Activated CD8-positive, alpha-beta T cell treated with anti-CD3 and anti-CD28 coated beads, Interleukin-2, amount 10 ng/mL, durations not matched to agents 7 days and 5 days (primary cell): Measurements from ENCODE around the gene PLA2G2D. TPM values are rescaled to one million over a fixed set of nuclear protein-coding genes. Genes with fewer than 3 reads are reported as not detected.

Experiments
- ATAC-seq: fragments of 150-1000 bp; cut with Tn5 transposase; one replicate; pipeline ENCODE4 v1.10.0; 2021; ENCODE audit warnings: moderate library complexity
- CTCF ChIA-PET: fragments of 350-600 bp; sonication (Branson Sonifier 250); formaldehyde crosslinking; loops from one replicate; lab custom pipeline; 2021; ENCODE audit warnings: antibody characterized with exemption; lab: Charles Lee
- POLR2A ChIA-PET: fragments of 350-600 bp; sonication (Branson Sonifier 250); formaldehyde crosslinking; loops from one replicate; lab custom pipeline; 2021; ENCODE audit warnings: antibody characterized with exemption; lab: Charles Lee
- DNase-seq: peaks from one replicate; pipeline ENCODE4 v3.0.0-alpha.2; 2020
- H3K27ac Mint-ChIP-seq: one replicate; pipeline ENCODE4 v1.8.0; 2021; ENCODE audit warnings: mild to moderate bottlenecking, mixed read lengths
- H3K27me3 Mint-ChIP-seq: one replicate; pipeline ENCODE4 v1.8.0; 2021; ENCODE audit warnings: low read depth, mixed read lengths
- H3K36me3 Mint-ChIP-seq: one replicate; pipeline ENCODE4 v1.8.0; 2021; ENCODE audit warnings: low read depth, mixed read lengths
- H3K4me1 Mint-ChIP-seq: one replicate; pipeline ENCODE4 v1.8.0; 2021; ENCODE audit warnings: low read depth, mixed read lengths
- H3K4me3 Mint-ChIP-seq: one replicate; pipeline ENCODE4 v1.8.0; 2021; ENCODE audit warnings: mild to moderate bottlenecking, mixed read lengths
- H3K9me3 Mint-ChIP-seq: one replicate; pipeline ENCODE4 v1.8.0; 2022; ENCODE audit warnings: mixed read lengths; ENCODE audit not compliant: insufficient read depth
- total RNA-seq, 2 experiments: library from RNA; stranded (reverse); gene quantifications; one replicate each; pipeline ENCODE4 v1.2.3, GENCODE V29; 2021

PLA2G2D gene, protein sequence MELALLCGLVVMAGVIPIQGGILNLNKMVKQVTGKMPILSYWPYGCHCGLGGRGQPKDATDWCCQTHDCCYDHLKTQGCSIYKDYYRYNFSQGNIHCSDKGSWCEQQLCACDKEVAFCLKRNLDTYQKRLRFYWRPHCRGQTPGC
- not detected for total RNA-seq

DNA sequence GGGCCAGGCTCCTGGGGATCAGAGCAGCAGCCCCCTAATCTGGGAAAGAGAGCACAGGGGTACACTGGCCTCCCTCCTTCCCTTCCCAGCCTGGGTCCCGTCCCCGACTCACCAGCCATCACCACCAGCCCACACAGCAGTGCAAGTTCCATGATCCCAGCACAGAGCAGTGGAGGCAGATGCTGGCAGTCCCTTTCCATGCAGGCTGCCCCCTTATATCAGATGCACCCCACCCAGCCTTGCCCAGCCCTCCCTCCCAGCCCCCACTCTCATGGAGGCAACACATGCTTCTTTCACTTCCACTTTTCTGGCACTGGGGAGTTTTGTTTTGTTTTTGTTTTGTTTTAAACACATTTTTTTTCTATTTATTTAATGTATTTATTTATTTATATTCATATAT, at the start of gene PLA2G2D:
Gene PLA2G2D (minus strand): TSS at position 190 of the 400 bp plus-strand sequence. CDS start 38 bp downstream, at position 152.
- Mint-ChIP-seq H3K27ac (no peak within 1 kb of the TSS), H3K36me3 (no peaks in the 10 kb centered on the region), H3K4me1 (no peaks in the 10 kb centered on the region), H3K9me3 (no peaks in the 10 kb centered on the region), H3K27me3 (peaks cover 11% of the 10 kb centered on the region), H3K4me3 (no peak within 1 kb of the TSS)
- DNase-seq (no peak), ATAC-seq (no peak)
- CTCF ChIA-PET = no interaction called here
- POLR2A ChIA-PET = no interaction called here

DNA sequence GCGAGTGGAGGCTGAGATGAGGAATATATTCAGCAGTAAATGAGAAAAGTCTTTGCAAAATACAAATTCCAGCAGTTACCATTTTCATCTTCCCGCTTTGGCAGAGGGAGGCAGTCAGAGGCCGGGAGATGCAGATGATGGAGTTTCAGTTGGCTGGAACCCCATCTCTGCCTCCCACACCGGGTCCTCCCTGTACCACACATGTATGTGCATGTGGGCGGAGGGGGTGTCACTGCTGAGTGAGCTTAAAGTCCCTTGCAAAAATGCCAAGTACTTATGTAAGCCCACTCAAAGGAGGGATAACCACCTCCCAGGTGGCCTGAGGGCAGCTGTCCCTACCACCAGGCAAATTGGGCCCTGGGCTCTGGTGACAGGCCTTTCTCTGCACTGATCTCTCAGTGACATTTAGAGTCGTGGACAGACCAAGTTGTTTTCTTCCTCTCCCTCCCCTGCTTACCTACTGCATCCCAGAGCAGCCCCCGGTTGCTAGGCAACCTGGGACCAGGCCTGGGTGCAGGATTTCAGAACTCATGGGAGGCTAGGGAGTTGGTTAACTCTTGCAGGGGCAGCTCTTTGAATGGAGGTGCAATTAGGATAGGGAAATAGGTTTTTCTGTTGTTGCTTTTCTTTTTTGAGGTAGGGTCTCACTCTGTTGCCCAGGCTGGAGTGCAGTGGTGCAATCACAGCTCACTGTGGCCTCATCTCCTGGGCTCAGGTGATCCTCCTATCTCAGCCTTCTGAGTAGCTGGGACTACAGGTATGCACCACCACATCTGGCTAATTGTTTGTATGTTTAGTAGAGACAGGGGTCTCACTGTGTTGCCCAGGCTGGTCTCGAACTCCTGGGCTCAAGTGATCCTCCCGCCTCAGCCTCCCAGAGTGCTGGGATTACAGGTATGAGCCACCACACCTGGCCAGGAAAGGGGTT, 49.5 kb upstream of the PLA2G2D start:
- peaks cover 12% of the 10 kb centered on the region for H3K27me3 Mint-ChIP-seq
- H3K4me3 Mint-ChIP-seq = no peak overlapping the region
- H3K9me3 Mint-ChIP-seq = no peaks in the 10 kb centered on the region
- no peak overlapping the region for H3K27ac Mint-ChIP-seq
- no peaks in the 10 kb centered on the region for H3K36me3 Mint-ChIP-seq
- CTCF ChIA-PET = interaction anchor here (1.1 to 1.7 kb wide), 5 partner anchors 13 to 44 kb away, joined by 3 to 4 read pairs (median 3); no protein-coding TSS in a partner anchor
- POLR2A ChIA-PET = interaction anchor here (0.6 kb wide), 1 partner anchor 489 kb away, joined by 4 read pairs; no protein-coding TSS in a partner anchor
- ATAC-seq (no peak), DNase-seq (no peak)
- H3K4me1 Mint-ChIP-seq = peaks cover 11% of the 10 kb centered on the region

DNA sequence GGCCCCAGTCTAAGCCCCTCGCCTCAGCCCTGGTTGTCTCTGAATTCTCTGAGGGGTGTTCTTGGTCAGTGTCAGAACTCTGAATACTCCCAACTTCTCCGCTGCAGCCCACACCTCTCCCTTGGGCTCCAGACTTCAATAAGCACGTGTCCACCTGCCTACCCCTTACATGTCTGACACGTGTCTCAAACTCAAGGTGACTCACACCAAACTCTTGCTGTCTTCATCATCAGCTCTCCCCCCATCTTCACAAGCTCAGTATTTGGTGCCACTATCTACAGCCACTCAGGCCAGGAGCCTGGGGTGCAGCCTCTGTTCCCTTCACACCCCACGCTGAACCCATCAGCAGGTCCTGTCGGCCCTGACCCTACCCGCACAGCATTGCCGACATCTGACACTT, 47.8 kb upstream of the PLA2G2D start:
- H3K4me3 Mint-ChIP-seq = no peak overlapping the region
- H3K36me3 Mint-ChIP-seq = peaks cover 5% of the 10 kb centered on the region
- peaks cover 5% of the 10 kb centered on the region for H3K9me3 Mint-ChIP-seq
- CTCF ChIA-PET = interaction anchor here (0.6 to 5.3 kb wide), 4 partner anchors 27 to 328 kb away, joined by 3 to 61 read pairs (median 5); no protein-coding TSS in a partner anchor
- peaks cover 12% of the 10 kb centered on the region for H3K27me3 Mint-ChIP-seq
- H3K27ac Mint-ChIP-seq = no peak overlapping the region
- ATAC-seq (no peak), DNase-seq (no peak)
- H3K4me1 Mint-ChIP-seq = peaks cover 8% of the 10 kb centered on the region
- POLR2A ChIA-PET = interaction anchor here (2.0 kb wide), 1 partner anchor 11 kb away, joined by 6 read pairs; no protein-coding TSS in a partner anchor

DNA sequence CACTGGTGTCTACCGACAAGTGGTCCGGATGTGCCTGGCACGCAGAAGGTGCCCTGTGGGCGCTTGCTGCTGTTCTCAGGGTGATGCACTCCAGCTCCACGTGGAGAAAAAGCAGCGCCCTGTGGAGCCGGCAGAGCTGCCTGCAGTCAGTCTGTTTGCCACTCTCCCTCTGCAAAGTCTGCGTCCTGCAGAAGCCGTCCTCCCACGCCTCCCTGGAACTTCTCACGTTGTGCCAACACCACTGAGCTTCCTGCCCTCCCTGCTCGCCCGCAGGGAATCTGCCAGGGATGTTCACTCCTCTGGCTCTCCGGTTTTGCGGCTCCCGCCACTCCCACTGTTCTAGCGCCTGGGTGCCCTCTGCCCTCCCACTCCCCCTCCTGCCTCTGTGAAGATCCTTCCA, 46.7 kb upstream of the PLA2G2D start:
- POLR2A ChIA-PET = interaction anchor here (1.0 to 2.0 kb wide), 2 partner anchors 13 to 21 kb away, joined by 5 to 6 read pairs; no protein-coding TSS in a partner anchor
- H3K27me3 Mint-ChIP-seq = peaks cover 12% of the 10 kb centered on the region
- peaks cover under 1% of the 10 kb centered on the region for H3K4me1 Mint-ChIP-seq
- H3K27ac Mint-ChIP-seq = no peak overlapping the region
- CTCF ChIA-PET = interaction anchor here (0.8 to 5.3 kb wide), 7 partner anchors 13 to 329 kb away, joined by 3 to 61 read pairs (median 5); no protein-coding TSS in a partner anchor
- no peak for DNase-seq
- peaks cover 12% of the 10 kb centered on the region for H3K9me3 Mint-ChIP-seq
- H3K4me3 Mint-ChIP-seq = no peak overlapping the region
- peaks cover 5% of the 10 kb centered on the region for H3K36me3 Mint-ChIP-seq
- no peak for ATAC-seq

DNA sequence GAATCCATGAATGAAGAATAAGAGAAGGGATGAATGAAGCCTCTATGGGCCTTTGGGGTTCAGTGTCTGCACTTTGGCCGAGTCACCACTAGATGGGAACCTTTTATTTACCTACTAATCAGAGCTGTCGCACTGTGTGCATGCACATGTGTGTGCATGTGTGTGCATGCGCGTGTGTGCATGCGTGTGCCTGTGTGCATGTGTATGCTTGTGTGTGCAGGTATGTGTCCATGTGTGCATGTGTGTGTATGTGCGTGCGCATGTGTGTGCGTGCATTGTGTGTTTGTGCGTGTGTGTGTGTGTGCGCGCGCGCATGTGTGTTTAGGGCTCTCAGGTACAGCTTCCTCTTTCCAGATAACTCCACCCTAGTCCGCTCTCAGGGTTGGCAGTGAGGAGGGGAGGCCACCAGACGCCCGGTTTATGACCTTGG, 46.2 kb upstream of the PLA2G2D start:
- peaks cover 14% of the 10 kb centered on the region for H3K9me3 Mint-ChIP-seq
- H3K27me3 Mint-ChIP-seq = peaks cover 12% of the 10 kb centered on the region
- ATAC-seq = no peak

DNA sequence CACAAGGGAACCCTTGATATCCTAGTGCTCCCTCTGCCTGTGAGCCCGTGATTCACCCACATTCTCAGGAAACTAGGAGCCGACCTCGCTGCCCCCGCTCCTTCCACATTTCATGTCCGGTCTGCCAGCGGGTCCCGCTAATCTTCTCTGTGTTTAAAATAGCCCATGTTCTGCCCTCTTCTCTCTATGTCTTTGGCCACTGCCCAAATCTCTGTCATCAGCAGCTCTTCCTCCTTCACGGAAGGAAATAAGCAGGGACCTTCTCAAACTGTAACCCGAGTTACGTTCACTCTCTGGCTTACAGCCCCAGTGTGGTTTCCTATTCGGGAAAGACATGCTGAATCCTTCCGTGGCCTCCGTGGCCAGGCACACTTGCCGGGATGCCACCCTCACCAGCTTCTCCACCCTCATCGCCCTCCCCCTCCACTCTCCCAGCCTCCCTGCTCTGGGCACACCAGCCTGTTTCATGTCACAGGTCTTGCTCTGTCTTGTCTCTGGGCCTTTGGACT, 45.4 kb upstream of the PLA2G2D start:
- Mint-ChIP-seq H3K36me3 (peaks cover 5% of the 10 kb centered on the region), H3K27me3 (peaks cover 12% of the 10 kb centered on the region), H3K4me3 (no peak overlapping the region), H3K27ac (no peak overlapping the region), H3K4me1 (no peaks in the 10 kb centered on the region), H3K9me3 (peaks cover 18% of the 10 kb centered on the region)
- no peak for ATAC-seq
- DNase-seq = no peak
- CTCF ChIA-PET = interaction anchor here (1.0 to 5.3 kb wide), 3 partner anchors 14 to 29 kb away, joined by 4 to 61 read pairs (median 8); no protein-coding TSS in a partner anchor
- POLR2A ChIA-PET = interaction anchor here (1.0 kb wide), 1 partner anchor 22 kb away, joined by 5 read pairs; no protein-coding TSS in a partner anchor

More for the DNA sequence above, 46.2 kb upstream of the PLA2G2D start:
- H3K27ac Mint-ChIP-seq = no peak overlapping the region
- peaks cover 5% of the 10 kb centered on the region for H3K36me3 Mint-ChIP-seq
- H3K4me3 Mint-ChIP-seq = no peak overlapping the region
- ChIA-PET CTCF (interaction anchor here (0.8 to 5.3 kb wide), 6 partner anchors 14 to 48 kb away, joined by 3 to 61 read pairs (median 5); no protein-coding TSS in a partner anchor), POLR2A (interaction anchor here (1.0 to 2.0 kb wide), 2 partner anchors 13 to 22 kb away, joined by 5 to 6 read pairs; no protein-coding TSS in a partner anchor)
- peak; percentile 30 for DNase-seq
- no peaks in the 10 kb centered on the region for H3K4me1 Mint-ChIP-seq

DNA sequence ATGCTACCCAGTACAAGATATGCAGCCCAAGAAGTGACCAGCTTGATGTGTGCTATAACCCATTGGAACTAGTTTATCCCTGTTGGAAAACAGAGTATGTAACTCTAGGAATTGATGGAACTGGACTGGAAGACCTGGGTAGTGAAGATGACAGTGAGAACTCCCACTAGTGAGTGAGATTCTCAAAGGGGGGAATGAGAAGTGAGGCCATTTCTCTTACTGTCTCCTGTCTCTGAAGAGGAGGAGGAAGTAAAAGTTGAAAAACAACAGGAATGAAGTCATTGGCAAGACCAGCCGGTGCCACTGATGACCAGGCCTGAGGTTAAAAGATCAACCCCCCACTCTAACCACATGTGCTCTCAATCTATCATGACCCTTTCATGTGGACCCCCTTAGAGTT, 40.7 kb upstream of the PLA2G2D start:
- ChIA-PET CTCF (interaction anchor here (3.6 kb wide), 1 partner anchor 35 kb away, joined by 19 read pairs; no protein-coding TSS in a partner anchor), POLR2A (interaction anchor here (0.9 kb wide), 1 partner anchor 138 kb away, joined by 4 read pairs; no protein-coding TSS in a partner anchor)
- Mint-ChIP-seq H3K27ac (no peak overlapping the region), H3K9me3 (peaks cover 18% of the 10 kb centered on the region), H3K4me3 (no peak overlapping the region), H3K36me3 (peaks cover 5% of the 10 kb centered on the region), H3K27me3 (peaks cover 4% of the 10 kb centered on the region), H3K4me1 (no peaks in the 10 kb centered on the region)
- ATAC-seq (no peak), DNase-seq (no peak)

DNA sequence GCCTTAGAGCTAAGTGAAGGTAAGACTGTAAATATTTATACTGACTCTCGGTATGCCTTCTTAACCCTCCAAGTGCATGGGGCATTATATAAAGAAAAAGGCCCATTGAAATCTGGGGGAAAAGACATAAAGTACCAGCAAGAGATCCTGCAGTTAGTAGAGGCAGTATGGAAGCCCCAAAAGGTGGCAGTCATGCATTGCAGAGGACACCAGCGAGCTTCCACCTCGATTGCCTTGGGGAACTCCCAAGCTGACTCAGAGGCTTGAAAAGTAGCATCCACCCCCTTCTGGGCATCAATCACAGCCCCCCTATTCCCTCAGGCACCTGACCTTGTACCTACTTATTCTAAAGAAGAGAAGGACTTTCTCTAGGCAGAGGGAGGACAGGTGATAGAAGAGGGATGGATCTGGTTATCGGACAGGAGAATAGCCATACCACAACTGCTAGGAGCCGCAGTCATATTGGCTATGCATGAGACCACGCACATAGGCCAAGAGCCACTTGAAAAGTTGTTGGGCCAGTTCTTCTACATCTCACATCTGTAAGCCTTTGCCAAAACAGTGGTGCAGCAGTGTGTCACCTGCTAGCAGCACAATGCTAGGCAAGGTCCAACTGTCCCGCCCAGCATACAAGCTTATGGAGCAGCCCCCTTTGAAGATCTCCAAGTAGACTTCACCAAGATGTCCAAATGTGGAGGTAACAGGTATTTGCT, 39.2 kb upstream of the PLA2G2D start:
- Mint-ChIP-seq H3K4me1 (peaks cover 13% of the 10 kb centered on the region), H3K36me3 (peaks cover 5% of the 10 kb centered on the region), H3K9me3 (peaks cover 18% of the 10 kb centered on the region), H3K4me3 (no peak overlapping the region), H3K27ac (no peak overlapping the region), H3K27me3 (no peaks in the 10 kb centered on the region)
- ChIA-PET POLR2A (no interaction called here), CTCF (interaction anchor here (3.6 kb wide), 1 partner anchor 37 kb away, joined by 19 read pairs; no protein-coding TSS in a partner anchor)
- no peak for ATAC-seq
- DNase-seq = no peak

DNA sequence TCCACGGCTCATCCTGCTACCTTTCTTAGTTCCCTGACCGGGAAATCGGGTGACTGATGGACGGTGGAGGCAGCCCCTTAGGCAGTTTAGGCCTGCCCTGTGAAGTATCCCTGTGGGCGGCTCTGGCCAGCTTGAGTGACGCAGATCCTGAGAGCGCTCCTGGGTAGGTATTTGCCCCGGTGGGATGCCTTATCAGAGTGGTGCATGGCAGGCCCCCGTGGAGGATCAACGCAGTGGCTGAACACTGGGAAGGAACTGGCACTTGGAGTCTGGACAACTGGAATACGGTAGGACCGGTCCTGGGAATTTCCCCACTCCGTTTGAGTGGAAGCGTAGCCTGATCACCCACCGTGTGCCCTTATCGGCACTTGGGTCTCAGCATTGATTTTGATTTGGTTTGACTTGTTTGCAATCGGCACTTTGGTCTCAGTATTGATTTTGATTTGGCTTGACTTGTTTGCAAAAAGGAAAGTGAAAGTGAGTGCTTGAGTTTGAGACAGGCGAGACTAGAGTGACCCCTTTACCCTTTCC, 35.0 kb upstream of the PLA2G2D start:
- ChIA-PET POLR2A (no interaction called here), CTCF (interaction anchor here (1.5 to 5.8 kb wide), 3 partner anchors 8 to 236 kb away, joined by 6 to 74 read pairs (median 17); no protein-coding TSS in a partner anchor)
- no peaks in the 10 kb centered on the region for H3K27me3 Mint-ChIP-seq
- H3K36me3 Mint-ChIP-seq = no peaks in the 10 kb centered on the region
- H3K9me3 Mint-ChIP-seq = no peaks in the 10 kb centered on the region
- H3K4me3 Mint-ChIP-seq = no peak overlapping the region
- peaks cover 19% of the 10 kb centered on the region for H3K4me1 Mint-ChIP-seq
- DNase-seq (no peak), ATAC-seq (no peak)
- peak overlapping the region; percentile 51 for H3K27ac Mint-ChIP-seq

DNA sequence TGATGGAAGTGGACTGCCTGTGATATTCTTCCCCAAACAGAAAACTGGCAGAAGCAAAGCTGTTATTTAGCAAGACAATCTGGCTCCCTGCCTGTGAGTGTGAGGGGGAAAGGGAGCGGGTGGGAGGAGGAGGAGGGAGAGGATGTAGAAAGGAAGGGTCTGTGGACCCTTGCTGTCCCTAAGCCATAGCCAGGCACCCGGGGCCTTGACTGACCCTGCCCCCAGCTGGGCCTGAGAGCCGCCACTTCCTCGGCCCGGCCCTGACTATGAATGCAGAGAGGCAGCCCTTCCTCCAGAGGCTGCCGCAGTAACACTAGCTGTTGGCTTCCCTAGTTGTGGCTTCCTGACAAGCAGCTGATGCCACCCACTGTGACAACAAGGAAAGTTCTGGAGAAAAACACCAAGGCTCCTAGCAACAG, 33.7 kb upstream of the PLA2G2D start:
- ChIA-PET POLR2A (interaction anchor here (0.6 kb wide), 1 partner anchor 176 kb away, joined by 3 read pairs; no protein-coding TSS in a partner anchor), CTCF (interaction anchor here (0.7 to 5.8 kb wide), 9 partner anchors 9 to 271 kb away, joined by 3 to 74 read pairs (median 6); partner anchors contain the start of gene OTUD3)
- Mint-ChIP-seq H3K4me1 (peaks cover 19% of the 10 kb centered on the region), H3K27me3 (no peaks in the 10 kb centered on the region), H3K9me3 (no peaks in the 10 kb centered on the region), H3K36me3 (no peaks in the 10 kb centered on the region), H3K4me3 (no peak overlapping the region), H3K27ac (no peak overlapping the region)
- no peak for DNase-seq
- no peak for ATAC-seq
